Esophagus muscularis mucosa (tissue), 4 donors: ENCODE measurements around the gene SCN3B. TPM values are rescaled to one million over a fixed set of nuclear protein-coding genes. Genes with fewer than 3 reads are reported as not detected.

ENCODE experiments used
- DNase-seq: peaks from one replicate; pipeline ENCODE4 v3.0.0-alpha.2; 2017; ENCODE audit errors: extremely low spot score
- H3K27ac ChIP-seq, 4 donors: fragments of 200-600 bp; sonication (generic); replicated peaks in 1 of 4; 1 replicate in 3 of 4; 2 replicates in 1 of 4; pipeline ENCODE4 v1.5.1; 2016 to 2019; ENCODE audit warnings: mild to moderate bottlenecking in 1 of 4
- H3K27me3 ChIP-seq, 4 donors: fragments of 200-600 bp; sonication (generic); one replicate each; pipeline versions ENCODE4 v1.5.1 to v1.6.0; 2016 to 2019
- H3K36me3 ChIP-seq, 4 donors: fragments of 200-600 bp; sonication (generic); one replicate each; pipeline ENCODE4 v1.5.1; 2016 to 2019
- H3K4me1 ChIP-seq, 4 donors: fragments of 200-600 bp; sonication (generic); one replicate each; pipeline ENCODE4 v1.5.1; 2016 to 2019
- H3K4me3 ChIP-seq, 4 donors: fragments of 200-600 bp; sonication (generic); 1 replicate in 2 of 4; 2 replicates in 2 of 4; pipeline ENCODE4 v1.5.1; 2016 to 2019; ENCODE audit warnings: mild to moderate bottlenecking in 4 of 4, moderate library complexity in 1 of 4
- H3K9me3 ChIP-seq, 4 donors: fragments of 200-600 bp; sonication (generic); 1 replicate in 3 of 4; 2 replicates in 1 of 4; pipeline ENCODE4 v1.5.1; 2016 to 2019
- CTCF ChIP-seq, 3 experiments: fragments of 200-600 bp in 2 of 3; fragments of 450-650 bp in 1 of 3; sonication (generic) in 2 of 3; IDR thresholded peaks; one replicate each; pipeline ENCODE4 v1.5.1; 2017 to 2019; ENCODE audit warnings: antibody characterized with exemption in 3 of 3, mild to moderate bottlenecking in 2 of 3, moderate library complexity in 1 of 3
- EP300 ChIP-seq: sonication (generic); formaldehyde crosslinking; IDR thresholded peaks from one replicate; pipeline ENCODE4 v1.6.1; 2017; ENCODE audit warnings: antibody characterized with exemption
- POLR2A ChIP-seq: fragments of 450-650 bp; IDR thresholded peaks from one replicate; pipeline ENCODE4 v1.6.1; 2017; ENCODE audit warnings: antibody characterized with exemption, moderate library complexity, mild to moderate bottlenecking, low read depth
- POLR2AphosphoS5 ChIP-seq, 2 donors: sonication (generic); formaldehyde crosslinking; IDR thresholded peaks; one replicate each; pipeline ENCODE4 v1.6.1; 2017; ENCODE audit warnings: antibody characterized with exemption in 2 of 2
- WGBS: methylation state at CpG from one replicate; pipeline ENCODE4 v1.1.5; 2018; 5-methylcytosine and 5-hydroxymethylcytosine counted together
- intact Hi-C: fragments of 100-400 bp; cut with DNase I; formaldehyde crosslinking; loops from one replicate; pipeline ENCODE4 v1.15.1; 2023
- total RNA-seq, 4 donors: library from RNA; depleted of rRNA; stranded (reverse); fragments of >200 nt; gene quantifications; one replicate each; pipeline versions ENCODE4 v1.1.0 to v1.2.1, GENCODE V29; 2016

Gene SCN3B
- total RNA-seq, 4 donors from 2014 or later = 0.42 to 3.6 (median 1.4) TPM

DNA sequence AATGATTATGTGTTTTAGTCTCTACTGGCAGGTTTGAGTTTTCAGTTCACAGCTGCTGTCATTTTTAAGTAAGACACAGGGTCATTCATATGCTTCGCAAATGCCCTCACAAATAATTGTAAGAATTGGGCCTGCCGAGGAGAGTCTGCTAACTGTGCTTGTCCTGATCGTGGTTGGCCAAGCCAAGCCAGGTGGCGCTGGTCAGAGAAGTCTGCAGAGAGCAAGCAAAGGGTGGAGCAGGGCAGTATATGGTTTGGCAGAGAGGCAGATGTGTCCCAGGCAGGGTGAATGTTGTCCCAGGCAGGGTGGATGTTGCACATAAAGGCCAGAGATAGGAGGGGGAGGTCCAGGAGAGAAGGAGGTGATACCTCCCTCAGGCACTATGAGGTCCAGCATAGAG, 52.7 kb downstream of the SCN3B start:
- no peak for DNase-seq
- Histone ChIP-seq H3K9me3 (no peaks in the 10 kb centered on the region), H3K27me3 (no peaks in the 10 kb centered on the region), H3K36me3 (peaks cover 0 to 24% (median 8%) of the 10 kb centered on the region in 4 donors), H3K27ac (no peak overlapping the region), H3K4me3 (no peak overlapping the region), H3K4me1 (peaks cover 0 to 2% (median 0%) of the 10 kb centered on the region in 4 donors)
- intact Hi-C loops = no loop called here
- TF ChIP-seq POLR2AphosphoS5 (IDR thresholded peaks at IDR 0.05) = no peak
- no peak for TF ChIP-seq POLR2A
- TF ChIP-seq CTCF (IDR thresholded peaks at IDR 0.05) = no peak
- TF ChIP-seq EP300 = no peak
- WGBS = 80% methylated on average over 4 of the region's 4 CpGs

GRCh38 chr11:123601136-123601535, 53.3 kb downstream of the SCN3B start:
- Histone ChIP-seq H3K4me1 (peaks cover 0 to 2% (median 0%) of the 10 kb centered on the region in 4 donors), H3K4me3 (no peak overlapping the region), H3K27me3 (no peaks in the 10 kb centered on the region), H3K27ac (no peak overlapping the region), H3K9me3 (no peaks in the 10 kb centered on the region), H3K36me3 (peaks cover 0 to 18% (median 7%) of the 10 kb centered on the region in 4 donors)
- no peak for DNase-seq
- intact Hi-C loops = no loop called here
- TF ChIP-seq POLR2A (no peak), CTCF (IDR thresholded peaks at IDR 0.05) (no peak), EP300 (no peak), POLR2AphosphoS5 (IDR thresholded peaks at IDR 0.05) (no peak)
- WGBS = 92% methylated on average over 4 of the region's 4 CpGs

- intact Hi-C loops = no loop called here
- Histone ChIP-seq H3K4me3 (no peak overlapping the region), H3K27ac (no peak overlapping the region), H3K4me1 (no peaks in the 10 kb centered on the region), H3K27me3 (no peaks in the 10 kb centered on the region), H3K36me3 (peaks cover 0 to 9% (median 2%) of the 10 kb centered on the region in 4 donors), H3K9me3 (no peaks in the 10 kb centered on the region)
- TF ChIP-seq POLR2A (no peak), CTCF (IDR thresholded peaks at IDR 0.05) (no peak), POLR2AphosphoS5 (IDR thresholded peaks at IDR 0.05) (no peak), EP300 (no peak)
- no peak for DNase-seq
- WGBS = 100% methylated on average over 2 of the region's 2 CpGs
These were observed 56.6 kb downstream of the SCN3B start for GRCh38 chr11:123597859-123598258.

DNA sequence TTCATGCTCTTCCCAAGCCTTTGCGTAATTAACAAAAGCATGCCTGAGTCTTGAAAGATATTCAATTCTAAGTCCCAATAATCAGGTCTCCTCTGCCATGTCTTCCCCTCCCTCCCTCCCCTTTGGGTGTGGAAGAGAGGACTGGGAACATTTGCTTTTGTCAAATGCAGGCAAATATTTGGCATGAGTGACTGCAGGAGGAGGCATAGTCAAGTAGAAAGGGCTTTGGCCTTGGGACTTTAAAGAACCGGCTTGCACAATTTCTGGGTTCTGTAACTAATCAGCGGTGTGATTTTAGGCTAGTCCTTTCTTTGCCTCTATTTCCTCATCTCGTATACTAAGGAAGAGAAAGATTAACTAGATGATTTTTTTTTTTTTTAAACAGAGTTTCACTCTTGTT, 59.5 kb downstream of the SCN3B start:
- intact Hi-C loops = no loop called here
- 92% methylated on average over 4 of the region's 4 CpGs for WGBS
- Histone ChIP-seq H3K4me1 (peaks cover 0 to 10% (median 8%) of the 10 kb centered on the region in 4 donors), H3K27ac (no peak overlapping the region), H3K36me3 (peaks cover 0 to 23% (median 0%) of the 10 kb centered on the region in 4 donors), H3K9me3 (no peaks in the 10 kb centered on the region), H3K27me3 (no peaks in the 10 kb centered on the region), H3K4me3 (no peak overlapping the region)
- TF ChIP-seq CTCF (IDR thresholded peaks at IDR 0.05) (no peak), EP300 (no peak), POLR2AphosphoS5 (IDR thresholded peaks at IDR 0.05) (no peak), POLR2A (no peak)
- no peak for DNase-seq
